ENCODE measurements around the gene PHTF1. TPM values are rescaled to one million over a fixed set of nuclear protein-coding genes. Genes with fewer than 3 reads are reported as not detected.

PHTF1 gene
- total RNA-seq, 4 donors from 2014 or later, result 7.6 to 30.3 (median 17.0) TPM

GRCh38 chr1:113681596-113682337 is 77.5 kb downstream of the PHTF1 start:
- TF ChIP-seq, protein P1, sequence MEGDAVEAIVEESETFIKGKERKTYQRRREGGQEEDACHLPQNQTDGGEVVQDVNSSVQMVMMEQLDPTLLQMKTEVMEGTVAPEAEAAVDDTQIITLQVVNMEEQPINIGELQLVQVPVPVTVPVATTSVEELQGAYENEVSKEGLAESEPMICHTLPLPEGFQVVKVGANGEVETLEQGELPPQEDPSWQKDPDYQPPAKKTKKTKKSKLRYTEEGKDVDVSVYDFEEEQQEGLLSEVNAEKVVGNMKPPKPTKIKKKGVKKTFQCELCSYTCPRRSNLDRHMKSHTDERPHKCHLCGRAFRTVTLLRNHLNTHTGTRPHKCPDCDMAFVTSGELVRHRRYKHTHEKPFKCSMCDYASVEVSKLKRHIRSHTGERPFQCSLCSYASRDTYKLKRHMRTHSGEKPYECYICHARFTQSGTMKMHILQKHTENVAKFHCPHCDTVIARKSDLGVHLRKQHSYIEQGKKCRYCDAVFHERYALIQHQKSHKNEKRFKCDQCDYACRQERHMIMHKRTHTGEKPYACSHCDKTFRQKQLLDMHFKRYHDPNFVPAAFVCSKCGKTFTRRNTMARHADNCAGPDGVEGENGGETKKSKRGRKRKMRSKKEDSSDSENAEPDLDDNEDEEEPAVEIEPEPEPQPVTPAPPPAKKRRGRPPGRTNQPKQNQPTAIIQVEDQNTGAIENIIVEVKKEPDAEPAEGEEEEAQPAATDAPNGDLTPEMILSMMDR (IDR thresholded peaks at IDR 0.05), result no peak
- no peak for TF ChIP-seq POLR2A (IDR thresholded peaks at IDR 0.05)
- Histone ChIP-seq H3K4me3 (no peak overlapping the region), H3K9me3 (no peaks in the 10 kb centered on the region), H3K27ac (no peak overlapping the region), H3K27me3 (no peaks in the 10 kb centered on the region), H3K4me1 (no peaks in the 10 kb centered on the region), H3K36me3 (no peaks in the 10 kb centered on the region)
- intact Hi-C loops (cut with DNase I; ENCODE audit: low total_unique reads), result no loop called here
- DNase-seq, result no peak

DNA sequence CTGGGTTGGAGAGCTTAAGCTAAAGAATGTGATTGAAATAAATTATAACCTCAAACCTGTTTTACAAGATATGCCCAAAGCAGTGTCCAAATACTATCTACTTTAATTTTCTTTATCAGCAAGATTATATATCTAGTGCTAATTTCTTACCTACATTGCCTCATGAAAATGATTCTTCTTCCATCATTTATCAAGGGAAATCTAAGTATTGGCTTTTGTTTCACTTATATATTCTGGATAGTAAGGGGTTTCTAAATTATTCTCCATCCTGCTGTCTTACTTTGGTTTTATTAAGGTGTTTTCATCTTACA is 81.2 kb downstream of the PHTF1 start:
- H3K27ac ChIP-seq, result no peak overlapping the region
- intact Hi-C loops (cut with DNase I; ENCODE audit: low total_unique reads), result loop anchor here (10.0 kb wide), 1 partner anchor 533 kb away; no protein-coding TSS in a partner anchor
- no peak for DNase-seq

GRCh38 chr1:113677250-113678158 is 81.8 kb downstream of the PHTF1 start:
- Histone ChIP-seq H3K4me1 (no peaks in the 10 kb centered on the region), H3K27ac (no peak overlapping the region), H3K4me3 (no peak overlapping the region), H3K27me3 (no peaks in the 10 kb centered on the region), H3K36me3 (no peaks in the 10 kb centered on the region), H3K9me3 (no peaks in the 10 kb centered on the region)
- intact Hi-C loops (cut with DNase I; ENCODE audit: low total_unique reads), result loop anchor here (10.0 kb wide), 1 partner anchor 533 kb away; no protein-coding TSS in a partner anchor
- no peak for DNase-seq
- TF ChIP-seq POLR2A (IDR thresholded peaks at IDR 0.05), result no peak
- TF ChIP-seq, protein P1 (IDR thresholded peaks at IDR 0.05), result peak; percentile 50 to 66 (median 58)

More for the DNA sequence above, 81.2 kb downstream of the PHTF1 start:
- H3K9me3 ChIP-seq, result no peaks in the 10 kb centered on the region
- no peak overlapping the region for H3K4me3 ChIP-seq
- H3K4me1 ChIP-seq, result no peaks in the 10 kb centered on the region
- H3K36me3 ChIP-seq, result no peaks in the 10 kb centered on the region
- no peaks in the 10 kb centered on the region for H3K27me3 ChIP-seq
- TF ChIP-seq POLR2A (IDR thresholded peaks at IDR 0.05), result no peak
- TF ChIP-seq, protein P1 (IDR thresholded peaks at IDR 0.05), result no peak

DNA sequence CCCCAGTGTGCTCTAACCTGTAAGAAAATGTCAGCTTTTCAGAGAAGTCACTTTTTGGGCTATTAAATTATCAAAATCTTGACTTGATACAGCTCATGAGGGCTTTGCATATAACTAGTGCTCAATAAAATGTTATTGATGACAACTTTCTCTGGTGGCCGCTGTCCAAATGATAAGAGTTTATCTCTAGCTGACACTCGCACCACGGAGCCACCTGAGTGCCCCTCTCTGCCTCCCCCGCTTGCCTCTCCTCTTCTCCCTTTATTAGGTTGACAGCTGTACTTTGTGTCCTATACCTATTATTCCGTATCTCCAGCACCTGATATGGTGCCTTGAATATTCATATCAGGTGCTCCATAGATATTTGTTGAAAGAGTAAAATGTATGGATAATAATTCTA is 82.8 kb downstream of the PHTF1 start:
- H3K36me3 ChIP-seq, result no peaks in the 10 kb centered on the region
- intact Hi-C loops (cut with DNase I; ENCODE audit: low total_unique reads), result loop anchor here (10.0 kb wide), 1 partner anchor 532 kb away; no protein-coding TSS in a partner anchor
- H3K9me3 ChIP-seq, result no peaks in the 10 kb centered on the region
- TF ChIP-seq POLR2A (IDR thresholded peaks at IDR 0.05), result no peak
- TF ChIP-seq, protein P1 (IDR thresholded peaks at IDR 0.05), result no peak
- no peaks in the 10 kb centered on the region for H3K27me3 ChIP-seq
- H3K4me3 ChIP-seq, result no peak overlapping the region
- H3K27ac ChIP-seq, result no peak overlapping the region
- no peak for DNase-seq
- H3K4me1 ChIP-seq, result no peaks in the 10 kb centered on the region

DNA sequence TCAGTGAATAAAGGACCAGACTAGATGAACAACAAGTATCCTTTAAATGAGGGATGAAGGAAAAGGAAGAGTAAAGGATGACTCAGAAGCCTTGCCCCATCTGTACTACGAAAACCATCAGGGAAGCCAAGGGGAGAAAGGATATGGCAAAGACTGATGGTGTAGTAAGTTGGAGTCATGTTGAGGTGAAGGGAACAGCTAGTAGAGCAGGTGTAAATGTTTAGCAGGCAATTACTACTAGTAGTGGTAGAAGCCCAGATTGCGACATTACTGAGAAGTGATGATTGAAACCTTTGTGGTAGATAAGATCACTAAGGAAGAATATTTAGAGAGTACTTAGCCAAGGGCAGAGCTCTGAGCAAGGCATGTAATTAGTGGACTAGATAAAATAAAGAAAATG is 84.0 kb downstream of the PHTF1 start:
- intact Hi-C loops (cut with DNase I; ENCODE audit: low total_unique reads), result loop anchor here (10.0 kb wide), 1 partner anchor 531 kb away; no protein-coding TSS in a partner anchor
- no peaks in the 10 kb centered on the region for H3K27me3 ChIP-seq
- H3K4me1 ChIP-seq, result no peaks in the 10 kb centered on the region
- H3K27ac ChIP-seq, result no peak overlapping the region
- H3K9me3 ChIP-seq, result no peaks in the 10 kb centered on the region
- no peaks in the 10 kb centered on the region for H3K36me3 ChIP-seq
- TF ChIP-seq, protein P1 (IDR thresholded peaks at IDR 0.05), result no peak
- no peak for TF ChIP-seq POLR2A (IDR thresholded peaks at IDR 0.05)
- H3K4me3 ChIP-seq, result no peak overlapping the region
- no peak for DNase-seq
